Measurements from ENCODE around the gene RPS6KA2.

The RPS6KA2 gene

GRCh38 chr6:166360243-166361076 is 266.6 kb downstream of the RPS6KA2 start:
- TF ChIP-seq ARNT (IDR thresholded peaks at IDR 0.05) = no peak
- no peak for TF ChIP-seq SP1 (IDR thresholded peaks at IDR 0.05)
- no peak for TF ChIP-seq LEF1 (IDR thresholded peaks at IDR 0.05; ENCODE audit: borderline replicate concordance)
- TF ChIP-seq BHLHE40 (IDR thresholded peaks at IDR 0.05; ENCODE audit: borderline replicate concordance) = no peak
- ChIA-PET POLR2A (interaction anchor here (0.6 kb wide), 1 partner anchor 17 kb away, joined by 3 read pairs; no protein-coding TSS in a partner anchor), CTCF (no interaction called here)
- DNase-seq (ENCODE audit: extremely low spot score) = no peak
